ENCODE results near the gene SCARF2. TPM values are rescaled to one million over a fixed set of nuclear protein-coding genes. Genes with fewer than 3 reads are reported as not detected.

The SCARF2 gene
- total and polyA plus RNA-seq, 2 of the 8 experiments (the other 6 are each of a cell fraction or from before 2014, with no cell fraction given), result 4.2 to 9.8 TPM

DNA sequence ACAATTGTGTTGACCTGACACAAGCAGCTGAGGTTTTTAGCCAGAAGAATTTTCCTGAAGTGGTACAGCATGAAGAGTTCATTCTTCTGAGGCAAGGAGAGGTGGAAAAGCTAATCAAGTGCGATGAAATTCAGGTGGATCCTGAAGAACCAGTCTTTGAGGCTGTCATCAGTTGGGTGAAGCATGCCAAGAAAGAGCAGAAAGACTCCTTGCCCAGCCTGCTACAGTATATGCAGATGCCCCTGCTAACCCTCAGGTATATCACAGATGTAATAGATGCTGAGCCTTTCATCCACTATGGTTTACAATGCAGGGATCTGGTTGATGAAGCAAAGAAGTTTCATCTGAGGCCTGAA, 12.9 kb upstream of the SCARF2 start (continued):
- TF ChIP-seq, protein P1, sequence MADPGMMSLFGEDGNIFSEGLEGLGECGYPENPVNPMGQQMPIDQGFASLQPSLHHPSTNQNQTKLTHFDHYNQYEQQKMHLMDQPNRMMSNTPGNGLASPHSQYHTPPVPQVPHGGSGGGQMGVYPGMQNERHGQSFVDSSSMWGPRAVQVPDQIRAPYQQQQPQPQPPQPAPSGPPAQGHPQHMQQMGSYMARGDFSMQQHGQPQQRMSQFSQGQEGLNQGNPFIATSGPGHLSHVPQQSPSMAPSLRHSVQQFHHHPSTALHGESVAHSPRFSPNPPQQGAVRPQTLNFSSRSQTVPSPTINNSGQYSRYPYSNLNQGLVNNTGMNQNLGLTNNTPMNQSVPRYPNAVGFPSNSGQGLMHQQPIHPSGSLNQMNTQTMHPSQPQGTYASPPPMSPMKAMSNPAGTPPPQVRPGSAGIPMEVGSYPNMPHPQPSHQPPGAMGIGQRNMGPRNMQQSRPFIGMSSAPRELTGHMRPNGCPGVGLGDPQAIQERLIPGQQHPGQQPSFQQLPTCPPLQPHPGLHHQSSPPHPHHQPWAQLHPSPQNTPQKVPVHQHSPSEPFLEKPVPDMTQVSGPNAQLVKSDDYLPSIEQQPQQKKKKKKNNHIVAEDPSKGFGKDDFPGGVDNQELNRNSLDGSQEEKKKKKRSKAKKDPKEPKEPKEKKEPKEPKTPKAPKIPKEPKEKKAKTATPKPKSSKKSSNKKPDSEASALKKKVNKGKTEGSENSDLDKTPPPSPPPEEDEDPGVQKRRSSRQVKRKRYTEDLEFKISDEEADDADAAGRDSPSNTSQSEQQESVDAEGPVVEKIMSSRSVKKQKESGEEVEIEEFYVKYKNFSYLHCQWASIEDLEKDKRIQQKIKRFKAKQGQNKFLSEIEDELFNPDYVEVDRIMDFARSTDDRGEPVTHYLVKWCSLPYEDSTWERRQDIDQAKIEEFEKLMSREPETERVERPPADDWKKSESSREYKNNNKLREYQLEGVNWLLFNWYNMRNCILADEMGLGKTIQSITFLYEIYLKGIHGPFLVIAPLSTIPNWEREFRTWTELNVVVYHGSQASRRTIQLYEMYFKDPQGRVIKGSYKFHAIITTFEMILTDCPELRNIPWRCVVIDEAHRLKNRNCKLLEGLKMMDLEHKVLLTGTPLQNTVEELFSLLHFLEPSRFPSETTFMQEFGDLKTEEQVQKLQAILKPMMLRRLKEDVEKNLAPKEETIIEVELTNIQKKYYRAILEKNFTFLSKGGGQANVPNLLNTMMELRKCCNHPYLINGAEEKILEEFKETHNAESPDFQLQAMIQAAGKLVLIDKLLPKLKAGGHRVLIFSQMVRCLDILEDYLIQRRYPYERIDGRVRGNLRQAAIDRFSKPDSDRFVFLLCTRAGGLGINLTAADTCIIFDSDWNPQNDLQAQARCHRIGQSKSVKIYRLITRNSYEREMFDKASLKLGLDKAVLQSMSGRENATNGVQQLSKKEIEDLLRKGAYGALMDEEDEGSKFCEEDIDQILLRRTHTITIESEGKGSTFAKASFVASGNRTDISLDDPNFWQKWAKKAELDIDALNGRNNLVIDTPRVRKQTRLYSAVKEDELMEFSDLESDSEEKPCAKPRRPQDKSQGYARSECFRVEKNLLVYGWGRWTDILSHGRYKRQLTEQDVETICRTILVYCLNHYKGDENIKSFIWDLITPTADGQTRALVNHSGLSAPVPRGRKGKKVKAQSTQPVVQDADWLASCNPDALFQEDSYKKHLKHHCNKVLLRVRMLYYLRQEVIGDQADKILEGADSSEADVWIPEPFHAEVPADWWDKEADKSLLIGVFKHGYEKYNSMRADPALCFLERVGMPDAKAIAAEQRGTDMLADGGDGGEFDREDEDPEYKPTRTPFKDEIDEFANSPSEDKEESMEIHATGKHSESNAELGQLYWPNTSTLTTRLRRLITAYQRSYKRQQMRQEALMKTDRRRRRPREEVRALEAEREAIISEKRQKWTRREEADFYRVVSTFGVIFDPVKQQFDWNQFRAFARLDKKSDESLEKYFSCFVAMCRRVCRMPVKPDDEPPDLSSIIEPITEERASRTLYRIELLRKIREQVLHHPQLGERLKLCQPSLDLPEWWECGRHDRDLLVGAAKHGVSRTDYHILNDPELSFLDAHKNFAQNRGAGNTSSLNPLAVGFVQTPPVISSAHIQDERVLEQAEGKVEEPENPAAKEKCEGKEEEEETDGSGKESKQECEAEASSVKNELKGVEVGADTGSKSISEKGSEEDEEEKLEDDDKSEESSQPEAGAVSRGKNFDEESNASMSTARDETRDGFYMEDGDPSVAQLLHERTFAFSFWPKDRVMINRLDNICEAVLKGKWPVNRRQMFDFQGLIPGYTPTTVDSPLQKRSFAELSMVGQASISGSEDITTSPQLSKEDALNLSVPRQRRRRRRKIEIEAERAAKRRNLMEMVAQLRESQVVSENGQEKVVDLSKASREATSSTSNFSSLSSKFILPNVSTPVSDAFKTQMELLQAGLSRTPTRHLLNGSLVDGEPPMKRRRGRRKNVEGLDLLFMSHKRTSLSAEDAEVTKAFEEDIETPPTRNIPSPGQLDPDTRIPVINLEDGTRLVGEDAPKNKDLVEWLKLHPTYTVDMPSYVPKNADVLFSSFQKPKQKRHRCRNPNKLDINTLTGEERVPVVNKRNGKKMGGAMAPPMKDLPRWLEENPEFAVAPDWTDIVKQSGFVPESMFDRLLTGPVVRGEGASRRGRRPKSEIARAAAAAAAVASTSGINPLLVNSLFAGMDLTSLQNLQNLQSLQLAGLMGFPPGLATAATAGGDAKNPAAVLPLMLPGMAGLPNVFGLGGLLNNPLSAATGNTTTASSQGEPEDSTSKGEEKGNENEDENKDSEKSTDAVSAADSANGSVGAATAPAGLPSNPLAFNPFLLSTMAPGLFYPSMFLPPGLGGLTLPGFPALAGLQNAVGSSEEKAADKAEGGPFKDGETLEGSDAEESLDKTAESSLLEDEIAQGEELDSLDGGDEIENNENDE (IDR thresholded peaks at IDR 0.05; ENCODE audit: insufficient replicate concordance, low read length), result no peak
- no peak for TF ChIP-seq CREB1 (IDR thresholded peaks at IDR 0.05)
- no peak for TF ChIP-seq GABPA (IDR thresholded peaks at IDR 0.05; ENCODE audit: borderline replicate concordance, insufficient read depth, low read length)
